Jurkat, Clone E6-1 (cell line): ENCODE data around the gene BRINP1.

ENCODE experiments used
- DNase-seq: peaks from one replicate; pipeline ENCODE4 v3.0.0-alpha.2; 2011; ENCODE audit warnings: low read depth, low spot score
- H3K4me3 ChIP-seq: 2 replicates; pipeline ENCODE4 v1.5.1; 2011; ENCODE audit warnings: mild to moderate bottlenecking, low read length, control low read depth, moderate library complexity

BRINP1 gene

GRCh38 chr9:119357336-119358096, 11.7 kb downstream of the BRINP1 start:
- H3K4me3 ChIP-seq, result no peak overlapping the region
- DNase-seq, result no peak

GRCh38 chr9:119349351-119349825, 19.8 kb downstream of the BRINP1 start:
- H3K4me3 ChIP-seq, result no peak overlapping the region
- no peak for DNase-seq

- H3K4me3 ChIP-seq, result no peak overlapping the region
- DNase-seq, result no peak
Measured at GRCh38 chr9:119343059-119343990, 25.9 kb downstream of the BRINP1 start.

- DNase-seq, result no peak
- no peak overlapping the region for H3K4me3 ChIP-seq
Measured at GRCh38 chr9:119339056-119339455, 30.2 kb downstream of the BRINP1 start.

GRCh38 chr9:119337573-119337972, 31.7 kb downstream of the BRINP1 start:
- no peak for DNase-seq
- no peak overlapping the region for H3K4me3 ChIP-seq

GRCh38 chr9:119334745-119335144, 34.5 kb downstream of the BRINP1 start:
- no peak for DNase-seq
- no peak overlapping the region for H3K4me3 ChIP-seq

- no peak for DNase-seq
- no peak overlapping the region for H3K4me3 ChIP-seq
Measured at GRCh38 chr9:119333507-119334229, 35.6 kb downstream of the BRINP1 start.

- DNase-seq, result no peak
- no peak overlapping the region for H3K4me3 ChIP-seq
Measured at GRCh38 chr9:119332522-119332921, 36.7 kb downstream of the BRINP1 start.

GRCh38 chr9:119322184-119322583, 47.1 kb downstream of the BRINP1 start:
- DNase-seq, result no peak
- H3K4me3 ChIP-seq, result no peak overlapping the region

- no peak for DNase-seq
Measured at GRCh38 chr9:119318371-119318770, 50.9 kb downstream of the BRINP1 start.

GRCh38 chr9:119313846-119314245, 55.4 kb downstream of the BRINP1 start:
- no peak overlapping the region for H3K4me3 ChIP-seq
- DNase-seq, result no peak

More at GRCh38 chr9:119318371-119318770, 50.9 kb downstream of the BRINP1 start:
- no peak overlapping the region for H3K4me3 ChIP-seq

- no peak overlapping the region for H3K4me3 ChIP-seq
- no peak for DNase-seq
Measured at GRCh38 chr9:119310741-119311140, 58.5 kb downstream of the BRINP1 start.

GRCh38 chr9:119307471-119307870, 61.8 kb downstream of the BRINP1 start:
- no peak for DNase-seq
- H3K4me3 ChIP-seq, result no peak overlapping the region

- H3K4me3 ChIP-seq, result no peak overlapping the region
Measured at GRCh38 chr9:119304555-119304954, 64.7 kb downstream of the BRINP1 start.

GRCh38 chr9:119302988-119303698, 66.1 kb downstream of the BRINP1 start:
- H3K4me3 ChIP-seq, result no peak overlapping the region
- no peak for DNase-seq

More at GRCh38 chr9:119304555-119304954, 64.7 kb downstream of the BRINP1 start:
- DNase-seq, result no peak

GRCh38 chr9:119298076-119298853, 71.0 kb downstream of the BRINP1 start:
- DNase-seq, result no peak
- H3K4me3 ChIP-seq, result no peak overlapping the region

- H3K4me3 ChIP-seq, result no peak overlapping the region
- no peak for DNase-seq
Measured at GRCh38 chr9:119291554-119291953, 77.7 kb downstream of the BRINP1 start.
